Measurements from ENCODE around the gene ZNF598.
A peak's percentile ranks its signal among the peaks of the same experiment; 100 is the strongest.
"Not testable (repeated sequence)": the region's sequence is repeated elsewhere in the genome, so short reads cannot be mapped to it uniquely, and the experiment has no call there.

The ZNF598 gene

GRCh38 chr16:2040041-2040786, 30.6 kb upstream of the ZNF598 start:
- FAIRE-seq: no peak

DNA sequence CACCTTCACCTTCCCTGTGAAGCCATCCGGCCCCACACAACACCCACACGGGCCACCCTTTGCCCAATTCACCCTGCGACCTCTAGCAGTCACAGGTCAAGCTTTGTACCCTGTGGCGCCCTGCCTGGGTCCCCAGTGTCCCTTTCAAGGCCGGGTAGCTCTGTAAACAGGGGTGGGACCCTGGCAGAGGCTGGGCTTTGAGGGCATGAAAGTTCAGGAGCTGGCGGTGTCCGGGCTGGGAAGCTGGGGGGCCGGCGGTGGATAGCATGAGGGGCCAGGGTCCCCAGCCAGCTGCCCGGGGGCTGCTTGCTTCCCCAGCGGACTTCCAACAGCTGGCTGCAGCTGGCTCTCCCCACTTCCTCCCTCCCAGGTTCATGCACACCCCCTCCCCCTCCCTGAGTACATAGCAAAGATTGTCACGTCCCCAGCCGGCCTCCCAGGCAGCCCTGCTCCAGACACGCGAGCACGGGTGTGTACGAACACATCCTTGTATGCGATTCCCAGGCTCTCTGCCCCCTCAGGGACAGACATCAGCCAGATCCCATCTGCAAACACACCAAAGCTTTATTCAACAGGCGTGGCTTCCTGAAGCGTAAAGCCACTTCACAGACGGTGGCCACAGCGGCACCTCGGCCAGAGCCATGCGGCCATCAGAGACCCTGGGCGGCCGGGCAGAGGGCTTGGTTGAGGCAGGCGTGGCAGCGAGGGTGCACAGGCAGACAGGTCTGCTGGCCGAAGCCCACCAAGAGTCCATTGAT, 29.8 kb upstream of the ZNF598 start:
- peak; percentile 72 for FAIRE-seq

DNA sequence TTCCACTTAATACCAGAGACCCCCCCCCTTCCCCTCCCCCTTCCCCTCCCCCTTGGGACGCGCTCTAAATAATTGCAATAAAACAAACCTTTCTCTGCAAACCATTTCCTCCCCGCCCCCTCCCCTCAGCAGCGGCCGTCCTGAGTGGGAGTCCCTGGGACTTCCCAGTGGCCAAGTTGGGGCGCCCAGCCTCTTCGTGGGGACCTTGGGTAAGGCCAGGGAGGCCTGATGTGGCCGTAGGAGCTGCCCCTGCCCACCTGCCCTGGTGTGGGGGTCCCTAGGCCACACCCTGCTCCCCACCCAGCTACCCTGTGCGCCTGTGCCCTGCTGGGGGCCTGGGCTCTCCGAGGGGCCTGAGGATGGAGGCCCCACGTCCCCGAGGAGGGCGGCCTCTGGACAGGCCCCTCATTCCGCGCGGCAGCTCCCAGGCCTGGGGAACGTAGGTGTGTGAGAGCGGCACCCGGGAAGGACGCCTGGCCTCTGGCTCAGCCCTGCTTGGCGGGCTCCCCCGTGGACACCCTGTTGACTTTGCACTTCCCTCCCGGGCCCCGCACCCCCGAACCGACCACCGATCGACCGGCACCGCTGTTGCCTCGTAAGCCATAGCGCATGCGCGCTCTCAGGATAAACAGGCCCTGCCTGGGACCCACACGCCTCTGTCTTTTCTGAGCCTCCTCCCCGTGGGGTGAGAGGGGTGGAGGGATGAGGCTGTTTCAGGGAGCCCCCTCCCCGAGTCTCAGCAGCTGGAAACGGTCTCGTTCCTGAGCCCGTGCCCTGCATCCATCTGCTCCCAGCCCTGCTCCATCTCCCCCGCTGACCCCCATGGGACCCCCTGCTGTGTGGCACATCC, 29.0 kb upstream of the ZNF598 start:
- no peak for FAIRE-seq

DNA sequence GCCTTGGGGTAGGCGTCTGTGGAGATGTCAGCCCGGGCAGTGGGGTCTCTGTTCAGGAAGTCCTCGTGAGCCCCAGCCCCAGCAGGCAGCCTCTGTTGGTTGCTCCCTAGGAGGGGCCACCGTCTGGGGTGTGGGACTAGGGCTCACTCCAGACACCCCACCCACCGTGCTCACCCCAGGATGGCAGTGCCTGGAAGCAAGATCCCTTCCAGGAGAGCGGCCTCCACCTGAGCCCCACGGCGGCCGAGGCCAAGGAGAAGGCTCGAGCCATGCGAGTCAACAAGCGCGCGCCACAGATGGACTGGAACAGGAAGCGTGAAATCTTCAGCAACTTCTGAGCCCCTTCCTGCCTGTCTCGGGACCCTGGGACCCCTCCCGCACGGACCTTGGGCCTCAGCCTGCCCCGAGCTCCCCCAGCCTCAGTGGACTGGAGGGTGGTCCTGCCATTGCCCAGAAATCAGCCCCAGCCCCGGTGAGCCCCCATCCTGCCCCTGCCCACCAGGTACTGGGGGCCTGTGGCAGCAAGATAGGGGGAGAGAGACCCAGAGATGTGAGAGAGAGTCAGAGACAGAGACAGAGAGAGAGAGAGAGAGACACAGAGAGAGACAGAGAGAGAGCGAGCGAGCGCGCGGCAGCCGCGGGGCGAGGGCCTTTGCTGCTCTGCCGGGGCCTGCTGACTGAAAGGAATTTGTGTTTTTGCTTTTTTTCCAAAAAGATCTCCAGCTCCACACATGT, 28.2 kb upstream of the ZNF598 start:
- no peak for FAIRE-seq

DNA sequence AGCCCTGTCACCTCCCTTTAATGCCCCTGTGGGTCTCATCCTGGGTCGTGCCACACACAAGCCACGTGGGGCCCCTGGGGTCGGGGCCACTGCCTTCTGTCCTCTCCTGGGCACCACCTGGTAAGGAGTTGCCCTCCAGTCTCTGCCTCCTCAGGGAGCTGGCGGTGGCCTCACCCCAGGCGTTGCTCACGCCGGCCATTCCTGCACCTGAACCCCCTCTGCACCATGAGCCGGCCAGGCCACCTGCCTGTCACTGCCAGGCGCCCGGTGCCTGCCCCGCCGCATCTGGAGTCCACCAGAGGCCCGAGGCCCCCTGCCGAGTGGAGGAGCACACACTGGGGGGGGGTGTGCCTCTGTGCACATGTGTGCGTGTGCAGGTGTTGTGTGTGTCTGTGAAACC, 27.5 kb upstream of the ZNF598 start:
- no peak for FAIRE-seq

DNA sequence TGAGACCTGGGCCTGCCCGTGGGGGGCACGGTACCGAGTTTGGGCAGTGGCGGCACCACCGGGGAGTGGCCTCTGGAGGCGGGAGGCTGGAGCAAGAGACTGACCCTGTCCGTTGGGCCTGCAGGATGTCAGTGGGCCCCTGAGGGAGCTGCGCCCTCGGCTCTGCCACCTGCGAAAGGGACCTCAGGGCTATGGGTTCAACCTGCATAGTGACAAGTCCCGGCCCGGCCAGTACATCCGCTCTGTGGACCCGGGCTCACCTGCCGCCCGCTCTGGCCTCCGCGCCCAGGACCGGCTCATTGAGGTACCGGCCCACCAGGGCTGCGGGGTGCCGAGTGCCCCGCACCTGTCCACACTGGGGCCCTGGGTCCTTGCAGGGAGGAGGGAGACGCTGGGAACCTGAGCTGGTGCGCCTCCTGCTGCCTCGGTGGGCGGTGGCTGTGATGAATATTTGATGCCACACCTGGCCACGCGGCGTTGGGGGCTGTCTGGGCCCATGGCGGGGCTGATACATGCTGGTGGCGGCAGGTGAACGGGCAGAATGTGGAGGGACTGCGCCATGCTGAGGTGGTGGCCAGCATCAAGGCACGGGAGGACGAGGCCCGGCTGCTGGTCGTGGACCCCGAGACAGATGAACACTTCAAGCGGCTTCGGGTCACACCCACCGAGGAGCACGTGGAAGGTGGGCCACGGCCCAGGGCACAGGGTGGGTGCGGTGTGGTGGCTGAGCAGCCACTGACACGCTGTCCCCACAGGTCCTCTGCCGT, 26.8 kb upstream of the ZNF598 start:
- no peak for FAIRE-seq

GRCh38 chr16:2035431-2036199, 26.0 kb upstream of the ZNF598 start:
- no peak for FAIRE-seq

- FAIRE-seq: no peak
Observed at GRCh38 chr16:2034696-2035430, 25.2 kb upstream of the ZNF598 start.

GRCh38 chr16:2033909-2034695, 24.5 kb upstream of the ZNF598 start:
- FAIRE-seq: not testable (repeated sequence)

- no peak for FAIRE-seq
Observed at GRCh38 chr16:2033057-2033908, 23.7 kb upstream of the ZNF598 start.

DNA sequence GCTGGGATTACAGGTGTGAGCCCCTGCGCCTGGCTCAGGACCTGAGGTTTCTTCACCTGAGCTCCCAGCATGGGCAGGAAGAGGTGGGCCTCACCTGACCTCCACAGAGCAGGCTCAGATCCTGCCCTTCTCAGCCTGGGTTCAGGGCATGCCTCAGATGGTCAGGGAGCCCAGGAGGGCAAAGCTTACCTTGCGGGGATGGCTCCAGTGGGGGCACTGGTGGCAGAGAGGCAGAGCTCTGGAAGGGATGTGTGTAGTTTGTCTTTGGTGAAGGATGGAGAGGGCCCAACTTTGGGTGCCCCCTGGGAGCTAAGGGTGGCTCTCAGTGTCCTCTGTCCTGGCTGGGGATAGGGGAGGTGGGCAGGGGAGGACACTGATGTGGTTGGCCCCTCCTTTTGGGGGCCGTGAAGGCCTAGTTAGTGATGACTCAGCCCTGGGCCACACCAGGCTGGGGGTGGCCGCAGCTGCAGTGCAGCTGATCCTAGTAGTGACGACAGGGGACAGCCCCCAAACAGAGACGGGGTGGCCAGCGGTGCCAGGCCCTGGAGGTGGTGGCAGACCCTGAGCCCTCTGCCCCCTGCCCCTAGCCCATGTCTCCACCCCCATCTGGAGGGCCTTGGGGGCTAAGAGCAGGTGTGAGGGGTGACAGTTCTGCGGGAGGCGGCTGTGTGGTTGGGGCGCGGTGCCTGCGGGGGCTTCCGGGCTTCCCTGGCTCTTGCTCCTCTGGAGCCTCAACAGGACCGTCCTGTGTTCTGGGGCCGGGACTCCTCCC, 22.9 kb upstream of the ZNF598 start:
- FAIRE-seq: no peak

DNA sequence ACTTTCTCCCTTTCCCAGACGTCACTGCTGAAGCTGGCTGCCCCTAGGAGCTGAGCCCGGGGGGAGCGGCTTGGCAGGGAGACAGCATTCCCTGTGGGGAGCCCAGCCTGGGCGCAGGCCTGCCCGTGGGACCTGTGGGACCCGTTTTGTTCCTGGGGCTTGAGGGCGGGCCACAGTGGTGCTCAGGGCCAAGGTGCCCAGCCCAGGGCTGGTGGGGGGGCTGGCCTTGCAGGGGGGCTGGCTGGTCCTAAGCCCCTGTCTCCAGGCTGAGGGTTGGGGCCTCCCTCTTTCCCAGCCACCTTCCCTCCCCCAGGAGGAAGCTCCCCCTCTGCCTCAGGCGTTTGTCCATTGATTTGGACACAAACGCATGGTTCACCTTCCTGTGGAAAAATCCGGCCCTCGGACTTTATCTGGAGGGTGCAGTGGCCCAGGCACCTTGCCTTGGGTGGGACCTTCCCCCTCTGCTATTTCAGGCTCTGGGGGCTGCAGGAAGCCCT, 21.5 kb upstream of the ZNF598 start:
- FAIRE-seq: no peak

DNA sequence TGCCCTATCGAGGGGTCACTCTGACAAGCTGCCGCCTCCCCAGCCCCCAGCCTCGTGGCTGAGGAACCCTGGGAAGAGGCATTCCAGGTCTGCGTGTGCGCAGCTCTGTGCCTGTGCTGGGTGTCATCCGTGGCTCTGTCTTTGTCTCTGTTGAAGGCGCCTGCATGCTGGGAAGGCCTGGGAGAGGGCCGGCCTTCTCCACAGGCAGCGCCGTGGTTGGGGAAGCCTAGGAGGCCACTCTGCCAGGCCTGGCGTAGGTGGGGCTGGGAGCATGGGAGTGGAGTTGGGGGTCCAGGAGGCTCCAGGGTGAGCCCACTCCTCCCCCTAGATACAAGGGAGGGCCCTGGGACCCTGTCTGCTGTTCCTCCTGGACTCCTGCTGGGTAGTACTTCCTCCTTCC, 20.4 kb upstream of the ZNF598 start:
- no peak for FAIRE-seq

DNA sequence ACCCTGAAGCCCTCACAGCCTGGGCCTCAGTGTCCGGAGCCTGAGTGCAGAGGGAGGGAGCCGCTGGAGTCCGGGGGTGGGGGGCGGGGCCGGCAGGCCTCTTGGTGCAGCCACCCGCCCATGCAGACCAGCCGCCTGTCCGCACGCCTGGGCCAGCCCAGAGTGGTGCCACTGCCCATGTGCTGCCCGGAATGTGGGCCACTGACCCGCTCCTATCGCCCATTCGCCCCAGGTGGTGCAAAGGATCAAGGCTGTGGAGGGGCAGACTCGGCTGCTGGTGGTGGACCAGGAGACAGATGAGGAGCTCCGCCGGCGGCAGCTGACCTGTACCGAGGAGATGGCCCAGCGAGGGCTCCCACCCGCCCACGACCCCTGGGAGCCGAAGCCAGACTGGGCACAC, 19.7 kb upstream of the ZNF598 start:
- FAIRE-seq: no peak

DNA sequence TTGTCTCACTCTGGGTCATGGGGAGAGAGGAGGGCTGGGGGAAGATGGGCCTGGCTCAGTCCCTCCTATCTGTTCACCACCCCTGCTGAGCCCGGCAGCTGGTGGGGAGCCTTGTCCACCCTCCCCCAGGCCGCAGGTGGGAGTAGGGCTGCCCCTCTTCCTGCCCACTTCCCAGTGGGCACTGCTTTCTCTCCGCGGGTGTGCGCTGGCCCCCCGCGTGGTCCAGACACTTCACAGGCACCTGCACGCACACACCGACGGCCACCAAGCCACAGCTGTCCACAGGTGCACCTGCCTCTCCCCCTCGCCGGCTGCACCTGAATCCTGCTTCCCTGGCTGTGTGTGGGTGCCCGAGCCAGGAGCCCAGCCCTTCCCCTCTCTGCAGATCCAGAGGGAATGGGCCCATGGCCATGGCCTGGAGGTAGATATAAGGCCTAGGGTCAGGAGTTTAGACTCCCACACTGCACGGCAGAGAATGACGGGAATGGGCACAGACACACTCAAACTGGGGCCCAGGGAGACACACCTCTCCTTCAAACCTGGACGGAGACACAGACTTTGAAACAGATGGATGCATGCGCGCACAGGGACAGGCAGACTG, 19.1 kb upstream of the ZNF598 start:
- FAIRE-seq: no peak

DNA sequence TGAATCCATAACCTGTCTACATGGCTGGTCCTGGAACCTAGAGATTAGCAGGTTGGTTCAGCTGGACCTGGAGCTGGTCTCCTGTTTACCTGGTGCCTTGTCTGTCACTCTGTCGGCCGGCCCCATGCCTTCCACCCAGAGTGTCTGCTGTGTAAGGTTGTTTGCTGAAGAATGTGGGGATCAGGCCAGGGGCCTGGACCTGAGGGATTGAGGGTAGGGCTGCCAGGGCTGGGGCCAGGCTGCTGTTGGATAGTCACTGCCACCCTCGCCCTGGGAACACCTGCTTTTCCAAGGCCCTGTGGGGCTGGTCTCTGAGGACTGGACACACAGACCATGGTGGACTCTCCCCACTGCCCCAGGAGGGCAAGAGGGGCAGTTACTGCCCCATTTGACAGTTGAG, 18.5 kb upstream of the ZNF598 start:
- FAIRE-seq: no peak

Measured in endometrium (tissue), 2 donors.